Adrenal gland (tissue), 12 donors: ENCODE measurements around the gene MBOAT7. TPM values are rescaled to one million over a fixed set of nuclear protein-coding genes. Genes with fewer than 3 reads are reported as not detected.
A peak's percentile ranks its signal among the peaks of the same experiment; 100 is the strongest.

ENCODE experiments used
- DNase-seq, 7 donors: peaks; one replicate each; pipeline ENCODE4 v3.0.0-alpha.2; 2019 to 2020
- H3K27ac ChIP-seq, 5 donors: fragments of 200-600 bp; sonication (generic) in 4 of 5; 1 replicate in 3 of 5; 2 replicates in 2 of 5; pipeline versions ENCODE4 v1.5.1 to v1.8.0; 2016 to 2020; ENCODE audit warnings: mild to moderate bottlenecking in 1 of 5
- H3K27me3 ChIP-seq: fragments of 200-600 bp; 2 replicates; pipeline ENCODE4 v1.8.0; 2021
- H3K36me3 ChIP-seq, 2 donors: fragments of 200-600 bp; replicated peaks in 1 of 2; 1 replicate in 1 of 2; 2 replicates in 1 of 2; pipeline versions ENCODE4 v1.5.1 to v1.8.0; 2018 to 2022
- H3K4me1 ChIP-seq, 2 donors: fragments of 200-600 bp; replicated peaks in 1 of 2; 1 replicate in 1 of 2; 2 replicates in 1 of 2; pipeline versions ENCODE4 v1.5.1 to v1.8.0; 2018 to 2021
- H3K4me3 ChIP-seq, 4 donors: fragments of 200-600 bp; sonication (generic) in 3 of 4; one replicate each; pipeline ENCODE4 v1.5.1; 2016 to 2018
- H3K9me3 ChIP-seq, 3 donors: fragments of 200-600 bp; sonication (generic) in 1 of 3; replicated peaks in 1 of 3; 1 replicate in 2 of 3; 2 replicates in 1 of 3; pipeline versions ENCODE4 v1.5.1 to v1.8.0; 2016 to 2021
- POLR2A ChIP-seq, 2 donors: fragments of 450-650 bp; IDR thresholded peaks; one replicate each; pipeline ENCODE4 v1.6.1; 2017; ENCODE audit warnings: antibody characterized with exemption in 2 of 2, mild to moderate bottlenecking in 2 of 2, moderate library complexity in 1 of 2
- WGBS, 4 donors: extraction: QIAGEN DNeasy Blood & Tissue Kit in 2 of 4; methylation state at CpG; one replicate each; pipeline versions ENCODE4 v1.1.5 to v1.1.7; 2013 to 2017; 5-methylcytosine and 5-hydroxymethylcytosine counted together
- intact Hi-C, 2 donors: fragments of 100-400 bp; cut with DNase I; formaldehyde crosslinking; loops; one replicate each; pipeline versions ENCODE4 v1.14.1 to v1.15.0; 2022 to 2023
- polyA plus RNA-seq, 3 donors: library from polyadenylated mRNA; stranded (reverse); fragments of 200-250 nt in 2 of 3; fragments of 350-450 nt in 1 of 3; fragmentation: Illumina TruSeq in 1 of 3; extraction: RNeasy Lipid Tissue Mini Kit (QIAGEN cat#74804) in 1 of 3; gene quantifications; one replicate each; pipeline ENCODE4 v1.2.3, GENCODE V29; 2013 to 2014
- total RNA-seq, 9 donors: library from RNA; depleted of rRNA in 4 of 9; stranded (reverse); fragments of >200 nt in 4 of 9; fragments of 120-200 nt in 1 of 9; fragmentation: NEBNext Ultra II Directional in 1 of 9; extraction: Animal tissue kit (Norgen Biotek cat#: 25700) in 1 of 9; gene quantifications; one replicate each; pipeline versions ENCODE4 v1.1.0 to v1.2.4, GENCODE V29; 2013 to 2023
- TF ChIP-seq, protein P1 (sequence below), 6 experiments: fragments of 450-650 bp in 4 of 6; fragments of 200-600 bp in 2 of 6; sonication (generic) in 1 of 6; IDR thresholded peaks; 1 replicate in 5 of 6; 2 replicates in 1 of 6; pipeline versions ENCODE4 v1.5.1 to v1.8.0; 2016 to 2021; ENCODE audit warnings: antibody characterized with exemption in 6 of 6, mild to moderate bottlenecking in 2 of 6, moderate library complexity in 1 of 6
- donor health status: healthy with polysubstance abuse.
- donor health status: Bipolar disorder and iron deficiency.
- donor health status: DM: yes; HTN: yes; CAD: no.
- donor health status: DM: no; HTN: no; CAD: no.
- donor health status: DM: no; HTN: no; CAD: no.
- donor health status: DM: yes; HTN: yes; CAD: no.

The MBOAT7 gene
- total and polyA plus RNA-seq, 12 donors = 98.0 to 670 (median 327) TPM

DNA sequence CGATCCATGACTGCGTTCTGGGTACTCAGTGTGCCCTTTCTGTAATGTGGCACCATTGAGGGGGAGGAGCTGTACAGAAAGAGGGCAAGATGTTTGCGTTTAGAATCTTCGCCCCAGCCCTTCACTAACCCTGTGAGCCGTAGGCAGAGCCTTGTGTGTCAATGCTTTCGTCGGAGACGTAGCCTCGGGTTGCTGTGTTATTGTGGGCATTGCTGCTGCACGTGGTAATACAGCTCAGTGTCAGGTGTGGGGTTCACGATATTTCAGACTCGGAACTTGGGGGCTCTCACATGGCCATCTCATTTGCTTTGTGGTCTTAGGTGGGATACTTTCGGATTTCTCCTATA is 17.4 kb upstream of the MBOAT7 start:
- DNase-seq = no peak
- 79 to 88% (median 82%) methylated on average over 11 to 13 of the region's 13 CpGs for WGBS, 4 donors
- Histone ChIP-seq H3K4me3 (no peak overlapping the region), H3K27ac (peak overlapping the region; percentile 76 to 100 (median 90)), H3K9me3 (no peaks in the 10 kb centered on the region), H3K4me1 (peaks cover 57 to 88% of the 10 kb centered on the region in 2 donors), H3K27me3 (no peaks in the 10 kb centered on the region), H3K36me3 (peaks cover 0 to 65% of the 10 kb centered on the region in 2 donors)
- TF ChIP-seq POLR2A (IDR thresholded peaks at IDR 0.05) = no peak
- TF ChIP-seq, protein P1, sequence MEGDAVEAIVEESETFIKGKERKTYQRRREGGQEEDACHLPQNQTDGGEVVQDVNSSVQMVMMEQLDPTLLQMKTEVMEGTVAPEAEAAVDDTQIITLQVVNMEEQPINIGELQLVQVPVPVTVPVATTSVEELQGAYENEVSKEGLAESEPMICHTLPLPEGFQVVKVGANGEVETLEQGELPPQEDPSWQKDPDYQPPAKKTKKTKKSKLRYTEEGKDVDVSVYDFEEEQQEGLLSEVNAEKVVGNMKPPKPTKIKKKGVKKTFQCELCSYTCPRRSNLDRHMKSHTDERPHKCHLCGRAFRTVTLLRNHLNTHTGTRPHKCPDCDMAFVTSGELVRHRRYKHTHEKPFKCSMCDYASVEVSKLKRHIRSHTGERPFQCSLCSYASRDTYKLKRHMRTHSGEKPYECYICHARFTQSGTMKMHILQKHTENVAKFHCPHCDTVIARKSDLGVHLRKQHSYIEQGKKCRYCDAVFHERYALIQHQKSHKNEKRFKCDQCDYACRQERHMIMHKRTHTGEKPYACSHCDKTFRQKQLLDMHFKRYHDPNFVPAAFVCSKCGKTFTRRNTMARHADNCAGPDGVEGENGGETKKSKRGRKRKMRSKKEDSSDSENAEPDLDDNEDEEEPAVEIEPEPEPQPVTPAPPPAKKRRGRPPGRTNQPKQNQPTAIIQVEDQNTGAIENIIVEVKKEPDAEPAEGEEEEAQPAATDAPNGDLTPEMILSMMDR (IDR thresholded peaks at IDR 0.05) = no peak
- intact Hi-C loops = no loop called here

DNA sequence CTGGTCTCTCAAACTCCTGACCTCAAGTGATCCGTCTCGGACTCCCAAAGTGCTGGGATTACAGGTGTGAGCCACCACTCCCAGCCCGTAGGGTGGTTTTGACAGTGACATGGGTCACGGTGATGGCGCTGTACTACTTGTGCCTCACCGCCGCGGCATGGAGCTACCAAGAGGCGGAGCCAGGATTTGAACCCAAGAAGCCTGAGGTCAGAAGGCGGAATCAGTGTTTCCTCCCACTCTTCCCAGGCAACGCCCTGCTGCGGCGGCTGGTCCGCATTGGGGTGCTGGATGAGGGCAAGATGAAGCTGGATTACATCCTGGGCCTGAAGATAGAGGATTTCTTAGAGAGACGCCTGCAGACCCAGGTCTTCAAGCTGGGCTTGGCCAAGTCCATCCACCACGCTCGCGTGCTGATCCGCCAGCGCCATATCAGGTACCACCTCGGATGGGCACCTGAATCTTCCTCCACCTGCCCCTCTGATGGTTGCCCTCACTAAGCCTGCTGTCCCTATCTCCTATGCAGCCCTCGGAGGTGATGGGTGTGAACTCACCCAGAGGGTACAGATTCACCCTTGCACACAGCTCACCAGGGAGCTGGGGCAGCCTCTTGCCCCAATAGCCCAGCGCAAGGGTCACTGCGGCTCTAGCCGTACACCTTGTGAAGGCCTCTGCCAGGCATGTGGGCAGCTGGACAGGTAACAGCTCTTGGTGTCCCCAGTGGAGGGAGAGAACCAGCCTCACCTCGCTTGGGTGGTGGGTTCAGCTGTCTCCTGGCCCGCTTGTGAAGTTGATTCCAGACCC is 16.9 kb upstream of the MBOAT7 start:
- Histone ChIP-seq H3K36me3 (peaks cover 0 to 71% of the 10 kb centered on the region in 2 donors), H3K4me3 (no peak overlapping the region), H3K4me1 (peaks cover 61 to 93% of the 10 kb centered on the region in 2 donors), H3K27ac (peak overlapping the region in 4 of 5 donors; percentile 76 to 100 (median 90)), H3K9me3 (no peaks in the 10 kb centered on the region), H3K27me3 (no peaks in the 10 kb centered on the region)
- TF ChIP-seq, protein P1 (IDR thresholded peaks at IDR 0.05) = no peak
- TF ChIP-seq POLR2A (IDR thresholded peaks at IDR 0.05) = no peak
- intact Hi-C loops = no loop called here
- peak in 2 of 7 donors; percentile 22 to 48 for DNase-seq
- WGBS, 4 donors = 83 to 90% (median 86%) methylated on average over 6 to 27 of the region's 27 CpGs

DNA sequence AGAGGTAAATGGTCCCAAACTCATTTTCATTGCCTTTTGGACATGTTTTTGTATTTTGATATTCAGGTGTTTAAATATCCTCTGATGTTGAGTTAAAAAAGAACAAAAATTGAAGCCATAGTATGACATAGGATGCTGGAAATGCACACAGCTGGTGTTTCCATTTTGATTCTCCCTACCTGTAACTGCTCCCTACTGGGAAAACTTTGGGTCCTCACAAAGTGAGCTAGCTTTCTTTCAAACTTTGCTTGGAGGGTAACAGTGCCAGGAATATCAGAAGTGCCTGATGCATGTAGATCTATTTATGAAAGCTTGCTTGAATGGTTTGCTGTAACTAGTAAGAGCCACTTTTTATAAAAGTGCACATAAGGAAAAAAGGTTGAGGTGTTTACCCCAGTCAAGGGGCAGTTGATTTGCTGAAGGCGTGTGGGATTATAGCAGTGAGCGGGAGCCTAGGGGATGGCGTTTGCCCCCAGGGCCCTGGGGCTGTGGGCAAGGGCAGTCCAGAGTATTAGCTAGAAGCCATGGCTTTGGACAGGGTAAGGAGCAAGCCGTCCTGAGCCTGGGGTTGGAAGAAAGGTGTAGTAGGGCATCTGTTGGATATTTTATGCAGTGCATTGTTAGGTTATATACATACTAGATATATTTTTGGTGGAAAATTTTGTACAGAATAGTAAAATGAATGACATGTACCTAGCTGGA is 15.5 kb upstream of the MBOAT7 start:
- Histone ChIP-seq H3K36me3 (peaks cover 0 to 71% of the 10 kb centered on the region in 2 donors), H3K27ac (peak overlapping the region in 3 of 5 donors; percentile 33 to 100 (median 95)), H3K27me3 (no peaks in the 10 kb centered on the region), H3K4me3 (no peak overlapping the region), H3K9me3 (no peaks in the 10 kb centered on the region), H3K4me1 (peaks cover 56 to 86% of the 10 kb centered on the region in 2 donors)
- 75 to 84% (median 80%) methylated on average over 4 of the region's 4 CpGs for WGBS, 4 donors
- intact Hi-C loops = no loop called here
- no peak for DNase-seq
- TF ChIP-seq, protein P1 (IDR thresholded peaks at IDR 0.05) = no peak
- no peak for TF ChIP-seq POLR2A (IDR thresholded peaks at IDR 0.05)

DNA sequence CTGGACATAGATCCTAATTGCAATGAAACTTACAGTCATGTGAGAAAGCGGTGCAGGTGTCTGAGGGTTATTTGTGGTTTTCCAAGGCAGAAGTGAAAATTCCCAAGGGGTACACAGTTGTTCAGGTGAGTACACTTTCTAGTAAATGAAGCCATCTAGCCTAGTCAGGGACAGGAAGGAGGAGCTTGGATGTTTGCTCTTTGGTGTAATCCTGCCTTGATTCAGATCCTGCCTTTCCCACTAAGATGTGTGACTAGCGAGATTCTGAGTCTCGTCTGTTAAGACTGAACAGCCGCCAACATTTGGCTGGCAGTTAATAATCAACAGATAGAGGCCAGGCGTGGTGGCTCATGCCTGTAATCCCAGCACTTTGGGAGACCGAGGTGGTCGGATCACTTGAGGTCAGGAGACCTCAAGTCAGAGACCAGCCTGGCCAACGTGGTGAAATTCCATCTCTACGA is 13.8 kb upstream of the MBOAT7 start:
- peaks cover 0 to 68% of the 10 kb centered on the region in 2 donors for H3K36me3 ChIP-seq
- WGBS, 4 donors = 50 to 67% (median 59%) methylated on average over 7 to 9 of the region's 9 CpGs
- peak in 1 of 7 donors; percentile 54 for DNase-seq
- H3K27me3 ChIP-seq = no peaks in the 10 kb centered on the region
- H3K4me1 ChIP-seq = peaks cover 39 to 71% of the 10 kb centered on the region in 2 donors
- no peaks in the 10 kb centered on the region for H3K9me3 ChIP-seq
- peak overlapping the region in 1 of 4 donors; percentile 83 for H3K4me3 ChIP-seq
- intact Hi-C loops = no loop called here
- TF ChIP-seq, protein P1 (IDR thresholded peaks at IDR 0.05) = no peak
- TF ChIP-seq POLR2A (IDR thresholded peaks at IDR 0.05) = no peak
- peak overlapping the region in 3 of 5 donors; percentile 20 to 97 (median 95) for H3K27ac ChIP-seq
